Raji (cell line): Measurements from ENCODE around the gene SPOPL.

ENCODE experiments used
- POLR2A ChIP-seq: IDR thresholded peaks from 2 replicates; pipeline ENCODE4 v1.6.1; 2011; ENCODE audit warnings: low read depth, low read length, control low read depth; ENCODE audit not compliant: insufficient read depth

SPOPL gene

GRCh38 chr2:138491495-138491862 is 10.1 kb upstream of the SPOPL start:
- TF ChIP-seq POLR2A = no peak

GRCh38 chr2:138492160-138492559 is 9.4 kb upstream of the SPOPL start:
- TF ChIP-seq POLR2A = no peak

- TF ChIP-seq POLR2A = no peak
Observed at GRCh38 chr2:138493334-138493733, 8.2 kb upstream of the SPOPL start.

GRCh38 chr2:138494265-138494966 is 7.2 kb upstream of the SPOPL start:
- no peak for TF ChIP-seq POLR2A

GRCh38 chr2:138495384-138495783 is 6.2 kb upstream of the SPOPL start:
- no peak for TF ChIP-seq POLR2A

- no peak for TF ChIP-seq POLR2A
Observed at GRCh38 chr2:138496096-138496651, 5.4 kb upstream of the SPOPL start.

GRCh38 chr2:138497294-138497693 is 4.3 kb upstream of the SPOPL start:
- TF ChIP-seq POLR2A = no peak

GRCh38 chr2:138499684-138500083 is 1.9 kb upstream of the SPOPL start:
- no peak for TF ChIP-seq POLR2A

- no peak for TF ChIP-seq POLR2A
Observed at GRCh38 chr2:138500592-138501424, 762 bp upstream of the SPOPL start.

GRCh38 chr2:138502255-138503086 is 901 bp downstream of the SPOPL start:
- TF ChIP-seq POLR2A = no peak; the same call in 1 of the 2 replicates

- TF ChIP-seq POLR2A = no peak
Observed at GRCh38 chr2:138503087-138503442, 1.5 kb downstream of the SPOPL start.

GRCh38 chr2:138503652-138504051 is 2.1 kb downstream of the SPOPL start:
- TF ChIP-seq POLR2A = no peak

GRCh38 chr2:138504092-138504491 is 2.5 kb downstream of the SPOPL start:
- no peak for TF ChIP-seq POLR2A

- TF ChIP-seq POLR2A = no peak
Observed at GRCh38 chr2:138504546-138505235, 3.1 kb downstream of the SPOPL start.

- no peak for TF ChIP-seq POLR2A
Observed at GRCh38 chr2:138507267-138507666, 5.7 kb downstream of the SPOPL start.
